Measurements from ENCODE around the gene TBC1D22A.

Gene TBC1D22A

GRCh38 chr22:46997311-46997970 is 235.0 kb downstream of the TBC1D22A start:
- TF ChIP-seq CTCF (IDR thresholded peaks at IDR 0.05; ENCODE audit: control insufficient read depth, extremely low read depth, insufficient read depth): no peak
- no peak for DNase-seq (ENCODE audit: low read depth)
- no peak overlapping the region for H3K4me3 ChIP-seq (ENCODE audit: low read depth, low read length)

- TF ChIP-seq CTCF (IDR thresholded peaks at IDR 0.05; ENCODE audit: control insufficient read depth, extremely low read depth, insufficient read depth): no peak
- no peak for DNase-seq (ENCODE audit: low read depth)
- no peak overlapping the region for H3K4me3 ChIP-seq (ENCODE audit: low read depth, low read length)
Observed at GRCh38 chr22:46998331-46998730, 235.9 kb downstream of the TBC1D22A start.

- no peak for TF ChIP-seq CTCF (IDR thresholded peaks at IDR 0.05; ENCODE audit: control insufficient read depth, extremely low read depth, insufficient read depth)
- no peak for DNase-seq (ENCODE audit: low read depth)
- H3K4me3 ChIP-seq (ENCODE audit: low read depth, low read length): no peak overlapping the region
Observed at GRCh38 chr22:47000256-47000655, 237.8 kb downstream of the TBC1D22A start.

GRCh38 chr22:47000888-47001287 is 238.4 kb downstream of the TBC1D22A start:
- no peak overlapping the region for H3K4me3 ChIP-seq (ENCODE audit: low read depth, low read length)
- no peak for TF ChIP-seq CTCF (IDR thresholded peaks at IDR 0.05; ENCODE audit: control insufficient read depth, extremely low read depth, insufficient read depth)
- no peak for DNase-seq (ENCODE audit: low read depth)

GRCh38 chr22:47001288-47001687 is 238.8 kb downstream of the TBC1D22A start:
- DNase-seq (ENCODE audit: low read depth): no peak
- TF ChIP-seq CTCF (IDR thresholded peaks at IDR 0.05; ENCODE audit: control insufficient read depth, extremely low read depth, insufficient read depth): no peak
- H3K4me3 ChIP-seq (ENCODE audit: low read depth, low read length): no peak overlapping the region

- no peak for TF ChIP-seq CTCF (IDR thresholded peaks at IDR 0.05; ENCODE audit: control insufficient read depth, extremely low read depth, insufficient read depth)
- no peak for DNase-seq (ENCODE audit: low read depth)
- H3K4me3 ChIP-seq (ENCODE audit: low read depth, low read length): no peak overlapping the region
Observed at GRCh38 chr22:47002692-47003091, 240.2 kb downstream of the TBC1D22A start.
